Ovary (tissue), 9 donors: Measurements from ENCODE around the gene LGI4. TPM values are rescaled to one million over a fixed set of nuclear protein-coding genes. Genes with fewer than 3 reads are reported as not detected.

ENCODE experiments used
- DNase-seq, 5 donors: peaks; one replicate each; pipeline ENCODE4 v3.0.0-alpha.2; 2019 to 2020
- H3K27ac ChIP-seq, 2 donors: fragments of 200-600 bp; one replicate each; pipeline versions ENCODE4 v1.5.1 to v1.8.0; 2019 to 2022
- H3K27me3 ChIP-seq: fragments of 200-600 bp; one replicate; pipeline ENCODE4 v1.8.0; 2022
- H3K36me3 ChIP-seq: fragments of 200-600 bp; sonication (generic); one replicate; pipeline ENCODE4 v1.5.1; 2019
- H3K4me1 ChIP-seq: one replicate; pipeline ENCODE4 v1.8.1; 2013; ENCODE audit warnings: mild to moderate bottlenecking, moderate library complexity; ENCODE audit not compliant: insufficient read depth
- H3K4me3 ChIP-seq: fragments of 200-600 bp; sonication (generic); one replicate; pipeline ENCODE4 v1.5.1; 2017
- H3K9me3 ChIP-seq, 2 donors: fragments of 200-600 bp in 1 of 2; sonication (generic) in 1 of 2; one replicate each; pipeline versions ENCODE4 v1.5.1 to v1.8.1; 2013 to 2019; ENCODE audit warnings: mild to moderate bottlenecking in 1 of 2, moderate library complexity in 1 of 2
- EP300 ChIP-seq: sonication (generic); formaldehyde crosslinking; IDR thresholded peaks from one replicate; pipeline ENCODE4 v1.6.1; 2017; ENCODE audit warnings: antibody characterized with exemption
- POLR2A ChIP-seq: fragments of 450-650 bp; IDR thresholded peaks from one replicate; pipeline ENCODE4 v1.6.1; 2017; ENCODE audit warnings: antibody characterized with exemption, mild to moderate bottlenecking, moderate library complexity
- WGBS, 3 donors: extraction: QIAGEN DNeasy Blood & Tissue Kit in 1 of 3; methylation state at CpG; one replicate each; pipeline versions ENCODE4 v1.1.5 to v1.1.7; 2013 to 2017; 5-methylcytosine and 5-hydroxymethylcytosine counted together
- intact Hi-C, 4 donors: fragments of 100-400 bp; cut with DNase I; formaldehyde crosslinking; loops; one replicate each; pipeline versions ENCODE4 v1.11.0 to v1.15.1; 2022 to 2023
- polyA plus RNA-seq, 2 donors: library from polyadenylated mRNA; stranded (reverse); fragments of 200-250 nt in 1 of 2; fragments of 350-450 nt in 1 of 2; fragmentation: Illumina TruSeq in 1 of 2; extraction: RNeasy Lipid Tissue Mini Kit (QIAGEN cat#74804) in 1 of 2; gene quantifications; one replicate each; pipeline ENCODE4 v1.2.3, GENCODE V29; 2013 to 2014
- total RNA-seq, 7 donors: library from RNA; depleted of rRNA in 2 of 7; stranded (reverse); fragments of >200 nt in 2 of 7; fragmentation: NEBNext Ultra II Directional in 3 of 7; extraction: Animal tissue kit (Norgen Biotek cat#: 25700) in 3 of 7; gene quantifications; one replicate each; pipeline versions ENCODE4 v1.1.0 to v1.2.4, GENCODE V29; 2016 to 2023
- TF ChIP-seq, protein P1 (sequence below), 3 donors: fragments of 450-650 bp in 2 of 3; fragments of 200-600 bp in 1 of 3; IDR thresholded peaks; one replicate each; pipeline versions ENCODE4 v1.5.1 to v1.8.0; 2016 to 2022; ENCODE audit warnings: antibody characterized with exemption in 3 of 3, mild to moderate bottlenecking in 1 of 3
- donor health status: DM: no; HTN: no; CAD: no; lungs with moderate emphysema.
- donor health status: DM: no; HTN: no; CAD: no.
- donor health status: Bipolar disorder and iron deficiency.
- donor health status: DM: yes; HTN: yes; CAD: no.
- donor health status: DM: no; HTN: no; CAD: no.
- donor health status: DM: yes; HTN: yes; CAD: no.

The LGI4 gene
- total and polyA plus RNA-seq, 9 donors = 1.9 to 13.3 (median 5.9) TPM

- H3K9me3 ChIP-seq = peaks cover 0 to 14% of the 10 kb centered on the region in 2 donors
- H3K27me3 ChIP-seq = no peaks in the 10 kb centered on the region
- TF ChIP-seq POLR2A (no peak), EP300 (no peak)
- TF ChIP-seq, protein P1, sequence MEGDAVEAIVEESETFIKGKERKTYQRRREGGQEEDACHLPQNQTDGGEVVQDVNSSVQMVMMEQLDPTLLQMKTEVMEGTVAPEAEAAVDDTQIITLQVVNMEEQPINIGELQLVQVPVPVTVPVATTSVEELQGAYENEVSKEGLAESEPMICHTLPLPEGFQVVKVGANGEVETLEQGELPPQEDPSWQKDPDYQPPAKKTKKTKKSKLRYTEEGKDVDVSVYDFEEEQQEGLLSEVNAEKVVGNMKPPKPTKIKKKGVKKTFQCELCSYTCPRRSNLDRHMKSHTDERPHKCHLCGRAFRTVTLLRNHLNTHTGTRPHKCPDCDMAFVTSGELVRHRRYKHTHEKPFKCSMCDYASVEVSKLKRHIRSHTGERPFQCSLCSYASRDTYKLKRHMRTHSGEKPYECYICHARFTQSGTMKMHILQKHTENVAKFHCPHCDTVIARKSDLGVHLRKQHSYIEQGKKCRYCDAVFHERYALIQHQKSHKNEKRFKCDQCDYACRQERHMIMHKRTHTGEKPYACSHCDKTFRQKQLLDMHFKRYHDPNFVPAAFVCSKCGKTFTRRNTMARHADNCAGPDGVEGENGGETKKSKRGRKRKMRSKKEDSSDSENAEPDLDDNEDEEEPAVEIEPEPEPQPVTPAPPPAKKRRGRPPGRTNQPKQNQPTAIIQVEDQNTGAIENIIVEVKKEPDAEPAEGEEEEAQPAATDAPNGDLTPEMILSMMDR (IDR thresholded peaks at IDR 0.05) = no peak
- H3K36me3 ChIP-seq = no peaks in the 10 kb centered on the region
- intact Hi-C loops = no loop called here
- H3K4me1 ChIP-seq = no peaks in the 10 kb centered on the region
- no peak overlapping the region for H3K4me3 ChIP-seq
- no peak for DNase-seq
- H3K27ac ChIP-seq = no peak overlapping the region
- WGBS, 3 donors = 80 to 90% (median 81%) methylated on average over 6 of the region's 6 CpGs
Observed at GRCh38 chr19:35162471-35163326, 27.8 kb upstream of the LGI4 start.

DNA sequence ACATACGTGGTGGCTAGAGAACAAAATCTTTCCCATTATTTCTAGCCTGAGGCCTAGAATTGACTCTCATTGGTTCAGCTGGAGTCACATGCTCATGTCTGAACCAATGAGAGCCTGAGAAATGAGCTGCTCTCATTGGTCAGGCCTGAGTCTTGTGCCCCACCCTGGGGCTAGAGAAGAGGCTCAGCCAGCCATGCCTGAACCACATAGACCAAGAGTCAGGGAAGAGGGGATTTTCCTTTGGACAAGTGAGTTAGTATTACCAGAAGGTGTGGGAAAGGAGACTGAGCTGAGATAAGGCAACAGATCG is 26.5 kb upstream of the LGI4 start:
- no peaks in the 10 kb centered on the region for H3K36me3 ChIP-seq
- no peaks in the 10 kb centered on the region for H3K27me3 ChIP-seq
- H3K4me1 ChIP-seq = no peaks in the 10 kb centered on the region
- peaks cover 0 to 13% of the 10 kb centered on the region in 2 donors for H3K9me3 ChIP-seq
- no peak overlapping the region for H3K27ac ChIP-seq
- TF ChIP-seq POLR2A = no peak
- TF ChIP-seq, protein P1 (IDR thresholded peaks at IDR 0.05) = no peak
- TF ChIP-seq EP300 = no peak
- DNase-seq = no peak
- intact Hi-C loops = no loop called here
- 87 to 91% (median 89%) methylated on average over 2 of the region's 2 CpGs for WGBS, 3 donors
- no peak overlapping the region for H3K4me3 ChIP-seq

- H3K4me1 ChIP-seq = no peaks in the 10 kb centered on the region
- DNase-seq = no peak
- H3K9me3 ChIP-seq = peaks cover 0 to 7% of the 10 kb centered on the region in 2 donors
- H3K4me3 ChIP-seq = no peak overlapping the region
- no peaks in the 10 kb centered on the region for H3K27me3 ChIP-seq
- H3K36me3 ChIP-seq = no peaks in the 10 kb centered on the region
- no peak for TF ChIP-seq POLR2A
- TF ChIP-seq EP300 = no peak
- TF ChIP-seq, protein P1 (IDR thresholded peaks at IDR 0.05) = no peak
- 66 to 76% (median 75%) methylated on average over 9 of the region's 9 CpGs for WGBS, 3 donors
- intact Hi-C loops = no loop called here
- no peak overlapping the region for H3K27ac ChIP-seq
Observed at GRCh38 chr19:35160629-35161433, 26.0 kb upstream of the LGI4 start.

- WGBS, 3 donors = 67 to 83% (median 80%) methylated on average over 8 of the region's 8 CpGs
Observed at GRCh38 chr19:35159606-35160005, 24.7 kb upstream of the LGI4 start.

More at GRCh38 chr19:35159606-35160005, 24.7 kb upstream of the LGI4 start:
- no peak for DNase-seq
- Histone ChIP-seq H3K9me3 (peaks cover 0 to 5% of the 10 kb centered on the region in 2 donors), H3K27ac (no peak overlapping the region), H3K27me3 (no peaks in the 10 kb centered on the region), H3K4me3 (no peak overlapping the region), H3K36me3 (no peaks in the 10 kb centered on the region), H3K4me1 (no peaks in the 10 kb centered on the region)
- intact Hi-C loops = no loop called here
- TF ChIP-seq, protein P1 (IDR thresholded peaks at IDR 0.05) = no peak
- TF ChIP-seq POLR2A (no peak), EP300 (no peak)
